AG08395 (cell line): ENCODE measurements around the gene GPR146.

ENCODE experiments used
- DNase-seq: peaks from one replicate; pipeline ENCODE4 v3.0.0; 2012; ENCODE audit warnings: mixed read lengths, low spot score

Gene GPR146

GRCh38 chr7:1093916-1094508 is 49.7 kb downstream of the GPR146 start:
- DNase-seq, result no peak

- DNase-seq, result no peak
Measured at GRCh38 chr7:1094870-1095269, 50.5 kb downstream of the GPR146 start.

- no peak for DNase-seq
Measured at GRCh38 chr7:1095621-1096155, 51.3 kb downstream of the GPR146 start.

- no peak for DNase-seq
Measured at GRCh38 chr7:1096156-1097119, 52.1 kb downstream of the GPR146 start.

- no peak for DNase-seq
Measured at GRCh38 chr7:1097120-1097504, 52.8 kb downstream of the GPR146 start.

- no peak for DNase-seq
Measured at GRCh38 chr7:1098243-1099153, 54.2 kb downstream of the GPR146 start.

GRCh38 chr7:1099154-1099542 is 54.8 kb downstream of the GPR146 start:
- DNase-seq, result no peak

GRCh38 chr7:1099637-1100036 is 55.3 kb downstream of the GPR146 start:
- DNase-seq, result no peak

- no peak for DNase-seq
Measured at GRCh38 chr7:1100386-1100785, 56.0 kb downstream of the GPR146 start.

- DNase-seq, result no peak
Measured at GRCh38 chr7:1100834-1101562, 56.7 kb downstream of the GPR146 start.

- no peak for DNase-seq
Measured at GRCh38 chr7:1101563-1102431, 57.5 kb downstream of the GPR146 start.

- no peak for DNase-seq
Measured at GRCh38 chr7:1103009-1103788, 58.9 kb downstream of the GPR146 start.

- no peak for DNase-seq
Measured at GRCh38 chr7:1103789-1104515, 59.6 kb downstream of the GPR146 start.

- DNase-seq, result no peak
Measured at GRCh38 chr7:1104516-1105179, 60.3 kb downstream of the GPR146 start.

GRCh38 chr7:1105189-1105588 is 60.8 kb downstream of the GPR146 start:
- DNase-seq, result no peak

GRCh38 chr7:1106063-1106792 is 61.9 kb downstream of the GPR146 start:
- DNase-seq, result no peak

- DNase-seq, result no peak
Measured at GRCh38 chr7:1106793-1107421, 62.6 kb downstream of the GPR146 start.
